Kasumi-1 (cell line): ENCODE measurements around the gene GPR160.
A peak's percentile ranks its signal among the peaks of the same experiment; 100 is the strongest.

Experiments
- DNase-seq, 2 experiments: peaks; one replicate each; lab custom pipeline; 2025; lab: John Stamatoyannopoulos, UW

The GPR160 gene

GRCh38 chr3:170064108-170064507 lies 26.3 kb downstream of the GPR160 start:
- no peak for DNase-seq

GRCh38 chr3:170075441-170076091 lies 37.8 kb downstream of the GPR160 start:
- DNase-seq: no peak

GRCh38 chr3:170076715-170077238 lies 39.0 kb downstream of the GPR160 start:
- DNase-seq: peak; percentile 10 to 16

- no peak for DNase-seq
These were observed 39.6 kb downstream of the GPR160 start for GRCh38 chr3:170077361-170077760.

DNA sequence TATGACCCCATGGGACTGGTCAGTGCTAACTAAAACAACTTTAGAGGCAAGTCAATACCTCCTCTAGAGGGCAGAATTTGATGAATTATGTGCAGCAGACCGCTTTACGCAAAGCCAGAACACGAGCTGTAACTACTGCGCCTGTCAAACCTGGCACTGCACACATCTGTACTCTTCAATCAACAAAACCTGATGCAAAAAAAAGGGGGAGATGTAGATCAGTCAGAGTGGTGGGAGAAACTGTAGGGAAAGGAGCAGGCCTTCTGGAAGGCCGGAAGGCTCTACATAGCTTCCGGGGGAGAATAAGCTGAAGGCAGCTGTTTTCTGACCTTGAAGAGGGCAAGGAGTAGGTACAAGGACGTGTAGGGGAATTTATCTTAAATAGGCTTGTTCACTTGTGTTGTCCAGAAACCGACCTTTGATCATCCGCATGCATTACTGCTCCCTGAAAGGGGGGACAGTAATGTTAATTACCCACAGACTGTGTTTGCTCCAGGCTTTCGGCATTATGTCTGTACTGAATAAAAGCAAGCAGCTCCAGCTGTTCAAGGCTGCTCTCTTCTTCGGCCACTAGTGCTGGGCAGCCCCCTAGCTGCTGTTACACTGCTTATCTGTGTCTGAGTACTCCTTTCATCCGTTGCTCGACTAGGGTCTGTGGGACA lies 41.0 kb downstream of the GPR160 start:
- DNase-seq: no peak

GRCh38 chr3:170079536-170080165 lies 41.9 kb downstream of the GPR160 start:
- DNase-seq: no peak

GRCh38 chr3:170080605-170081004 lies 42.8 kb downstream of the GPR160 start:
- DNase-seq: no peak

DNA sequence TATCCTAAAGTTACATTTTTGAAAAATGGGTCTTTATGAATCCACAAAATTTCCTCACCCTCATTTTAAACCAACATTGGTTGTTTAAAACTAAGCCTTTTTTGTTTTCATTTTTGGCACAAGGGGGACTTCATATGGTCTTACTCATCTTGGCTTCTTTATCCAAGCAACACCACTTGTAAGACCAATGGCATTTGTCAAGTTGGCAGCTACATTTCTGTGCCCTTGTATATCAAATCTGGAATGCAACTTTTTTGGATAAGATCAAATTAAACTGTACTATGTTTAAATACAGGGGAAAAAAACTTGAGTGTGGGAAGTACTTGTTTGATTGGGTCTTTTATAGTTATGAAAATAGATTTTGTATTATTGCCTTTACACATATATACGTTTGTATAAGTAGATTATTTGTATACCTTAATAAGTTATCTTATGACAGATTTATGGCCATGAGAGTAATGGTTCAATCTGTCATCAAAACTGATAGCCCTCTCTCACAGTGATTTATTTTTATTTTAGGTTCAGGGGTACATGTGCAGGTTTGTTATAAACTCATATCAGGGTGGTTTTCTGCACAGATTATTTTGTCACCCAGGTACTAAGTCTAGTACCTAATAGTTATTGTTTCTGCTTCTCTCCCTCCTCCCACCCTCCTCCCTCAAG lies 43.4 kb downstream of the GPR160 start:
- DNase-seq: no peak

GRCh38 chr3:170083343-170083742 lies 45.5 kb downstream of the GPR160 start:
- DNase-seq: no peak

DNA sequence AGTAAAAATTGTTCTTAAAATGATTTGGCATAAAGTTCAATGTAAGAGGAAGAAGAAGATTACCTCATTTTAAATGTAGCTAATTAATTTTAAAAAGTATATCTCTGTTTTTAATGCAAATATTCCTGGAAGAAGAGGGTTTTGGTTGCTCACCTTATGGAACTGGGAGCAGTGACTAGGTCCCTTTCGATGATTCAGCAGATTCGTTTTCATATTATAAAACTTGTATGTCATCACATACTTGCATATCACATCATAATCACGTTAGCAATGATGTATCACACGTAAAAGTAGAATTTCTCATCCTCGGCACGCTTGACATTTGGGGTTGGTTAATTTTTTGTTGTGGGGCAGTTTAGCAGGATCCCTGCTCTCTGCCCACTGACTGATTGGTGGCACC lies 47.6 kb downstream of the GPR160 start:
- DNase-seq: no peak

DNA sequence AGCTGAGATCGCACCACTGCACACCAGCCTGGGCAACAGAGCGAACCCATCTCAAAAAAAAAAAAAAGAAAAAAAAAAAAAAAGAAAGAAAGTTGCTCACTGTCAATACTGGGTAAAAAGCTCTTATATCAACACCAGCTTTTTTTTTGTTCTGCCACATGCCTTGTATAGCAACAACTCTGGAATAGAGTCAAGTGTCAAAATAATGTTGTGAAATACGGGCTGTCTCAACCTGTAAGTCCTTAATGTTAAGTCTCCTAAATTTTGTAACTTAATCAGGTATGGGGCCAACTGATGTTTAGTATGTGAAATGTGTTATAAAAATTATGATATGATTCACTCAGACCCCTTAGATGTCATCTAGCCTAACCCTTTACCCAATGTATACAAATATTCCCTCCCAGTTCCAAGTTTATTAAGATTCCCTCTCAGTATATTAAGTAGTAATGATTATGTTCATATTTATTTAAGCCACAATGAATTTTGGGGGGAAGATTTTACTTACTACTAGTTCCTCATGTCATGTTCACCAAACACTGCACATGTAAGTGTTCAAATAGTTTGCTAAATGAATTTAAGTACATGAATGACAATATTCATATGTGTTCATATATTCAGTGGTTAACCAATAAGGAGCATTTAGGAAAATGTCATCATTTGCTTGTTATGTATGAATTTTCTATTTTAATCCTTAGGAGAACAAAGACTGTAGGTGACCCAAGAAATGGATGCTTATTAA lies 52.2 kb downstream of the GPR160 start:
- DNase-seq: no peak

GRCh38 chr3:170090601-170090981 lies 52.8 kb downstream of the GPR160 start:
- no peak for DNase-seq

- peak; percentile 11 to 21 for DNase-seq
These were observed 55.1 kb downstream of the GPR160 start for GRCh38 chr3:170092907-170093306.

GRCh38 chr3:170095771-170096170 lies 58.0 kb downstream of the GPR160 start:
- DNase-seq: no peak

- no peak for DNase-seq
These were observed 58.5 kb downstream of the GPR160 start for GRCh38 chr3:170096342-170096741.

- no peak for DNase-seq
These were observed 61.0 kb downstream of the GPR160 start for GRCh38 chr3:170098753-170099152.

DNA sequence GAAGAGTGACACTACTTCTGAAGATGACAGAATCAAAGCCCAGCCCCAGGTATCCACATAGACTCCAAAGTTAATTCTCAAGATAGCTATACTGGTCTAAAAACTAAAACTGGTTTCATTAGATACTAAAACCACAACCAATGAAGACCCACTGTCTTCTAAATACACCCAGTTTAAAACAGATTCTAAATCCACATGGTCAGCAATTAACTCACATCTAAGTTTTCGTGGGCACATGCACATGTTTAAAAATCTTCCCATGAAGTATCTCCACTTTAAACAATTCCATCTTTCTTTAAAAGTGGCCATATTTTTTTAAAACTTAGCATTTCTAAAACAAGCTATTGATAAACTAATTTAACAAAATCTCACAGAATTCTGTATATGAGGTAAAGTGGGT lies 63.1 kb downstream of the GPR160 start:
- DNase-seq: no peak

GRCh38 chr3:170102431-170102830 lies 64.6 kb downstream of the GPR160 start:
- no peak for DNase-seq

DNA sequence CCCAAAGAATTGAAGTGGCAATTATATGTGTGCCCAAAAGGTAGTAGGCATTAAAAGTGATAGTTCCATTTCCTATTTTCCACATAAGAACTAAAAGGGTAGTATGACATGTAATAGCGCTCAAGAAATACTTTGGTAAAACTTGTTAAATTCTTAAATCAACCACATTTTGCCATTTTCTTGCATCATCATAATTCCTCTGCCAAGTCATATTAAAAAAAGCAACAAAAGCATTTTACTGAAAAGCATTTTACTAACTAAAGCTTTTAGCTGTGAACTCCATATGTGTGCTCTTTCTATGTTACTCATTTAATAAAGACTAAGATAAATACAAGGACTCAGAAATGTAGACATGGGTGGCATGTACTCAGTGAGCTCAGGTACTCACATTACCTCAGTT lies 70.1 kb downstream of the GPR160 start:
- no peak for DNase-seq

DNA sequence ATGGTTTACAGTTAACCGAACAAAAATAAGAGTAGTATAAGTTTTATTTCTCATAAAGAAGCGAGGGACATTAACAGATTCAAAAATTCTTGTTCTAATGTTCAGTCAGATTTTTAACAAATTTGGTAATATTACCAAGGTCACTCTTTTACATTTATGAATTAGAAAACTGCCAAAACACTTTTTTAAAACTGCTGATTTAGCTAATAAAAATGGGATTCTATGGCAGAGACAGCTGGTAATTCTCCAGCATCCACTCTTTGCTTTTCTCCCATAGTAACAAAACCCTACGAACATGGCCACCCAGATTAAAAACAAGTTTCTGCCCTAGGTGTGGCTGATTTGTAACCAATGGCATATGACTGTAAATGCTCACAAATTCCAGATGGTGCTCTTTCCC lies 71.2 kb downstream of the GPR160 start:
- DNase-seq: no peak

GRCh38 chr3:170109579-170110293 lies 71.9 kb downstream of the GPR160 start:
- no peak for DNase-seq
